ENCODE measurements around the gene ATR.

Gene ATR

DNA sequence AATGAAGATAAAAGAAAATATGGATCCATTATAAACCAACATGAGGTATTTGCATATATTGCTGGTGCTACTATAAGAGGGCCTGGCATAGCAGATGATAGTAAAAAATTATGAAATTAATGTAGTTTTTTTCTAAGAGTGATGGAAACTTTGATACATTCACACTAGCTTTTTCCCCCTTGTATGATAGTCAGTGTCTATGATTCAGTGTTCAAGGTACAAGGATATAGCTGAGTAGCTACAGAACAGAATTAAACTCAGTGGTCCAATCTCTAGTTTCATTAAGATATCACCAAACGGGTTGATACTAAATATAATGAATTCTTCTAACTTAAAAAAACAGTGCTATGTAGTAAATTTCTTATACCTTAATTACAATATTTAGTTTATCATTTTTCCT is 80.8 kb downstream of the ATR start:
- no peak overlapping the region for H3K27ac ChIP-seq
- intact Hi-C loops (cut with DNase I; ENCODE audit: low total_unique reads): no loop called here
- DNase-seq: no peak
- H3K4me1 ChIP-seq: peaks cover 0 to 22% (median 4%) of the 10 kb centered on the region in 4 donors
- TF ChIP-seq, protein P1, sequence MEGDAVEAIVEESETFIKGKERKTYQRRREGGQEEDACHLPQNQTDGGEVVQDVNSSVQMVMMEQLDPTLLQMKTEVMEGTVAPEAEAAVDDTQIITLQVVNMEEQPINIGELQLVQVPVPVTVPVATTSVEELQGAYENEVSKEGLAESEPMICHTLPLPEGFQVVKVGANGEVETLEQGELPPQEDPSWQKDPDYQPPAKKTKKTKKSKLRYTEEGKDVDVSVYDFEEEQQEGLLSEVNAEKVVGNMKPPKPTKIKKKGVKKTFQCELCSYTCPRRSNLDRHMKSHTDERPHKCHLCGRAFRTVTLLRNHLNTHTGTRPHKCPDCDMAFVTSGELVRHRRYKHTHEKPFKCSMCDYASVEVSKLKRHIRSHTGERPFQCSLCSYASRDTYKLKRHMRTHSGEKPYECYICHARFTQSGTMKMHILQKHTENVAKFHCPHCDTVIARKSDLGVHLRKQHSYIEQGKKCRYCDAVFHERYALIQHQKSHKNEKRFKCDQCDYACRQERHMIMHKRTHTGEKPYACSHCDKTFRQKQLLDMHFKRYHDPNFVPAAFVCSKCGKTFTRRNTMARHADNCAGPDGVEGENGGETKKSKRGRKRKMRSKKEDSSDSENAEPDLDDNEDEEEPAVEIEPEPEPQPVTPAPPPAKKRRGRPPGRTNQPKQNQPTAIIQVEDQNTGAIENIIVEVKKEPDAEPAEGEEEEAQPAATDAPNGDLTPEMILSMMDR (IDR thresholded peaks at IDR 0.05): no peak
- H3K4me3 ChIP-seq: no peak overlapping the region
- H3K27me3 ChIP-seq: no peaks in the 10 kb centered on the region
- no peaks in the 10 kb centered on the region for H3K9me3 ChIP-seq
- H3K36me3 ChIP-seq: peaks cover 34 to 55% (median 38%) of the 10 kb centered on the region in 3 donors

DNA sequence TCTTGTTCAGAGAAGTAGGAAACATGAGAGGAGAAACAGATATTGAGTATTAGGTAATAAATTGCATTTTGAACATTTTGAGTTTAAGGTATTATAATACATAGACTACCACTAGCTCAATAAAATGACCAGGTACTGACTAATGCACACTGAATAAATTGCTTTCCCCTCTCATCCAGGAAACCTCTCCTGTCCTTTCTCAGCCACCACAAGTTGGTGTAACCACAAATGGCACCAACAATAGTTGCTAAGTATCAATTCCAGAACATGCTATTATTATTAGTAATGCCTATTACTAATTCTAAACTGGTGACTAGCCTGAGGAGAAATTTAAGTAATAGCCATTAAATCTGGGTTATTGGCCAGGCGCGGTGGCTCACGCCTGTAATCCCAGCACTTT is 83.4 kb downstream of the ATR start:
- H3K9me3 ChIP-seq: no peaks in the 10 kb centered on the region
- TF ChIP-seq, protein P1 (IDR thresholded peaks at IDR 0.05): no peak
- no peaks in the 10 kb centered on the region for H3K27me3 ChIP-seq
- intact Hi-C loops (cut with DNase I; ENCODE audit: low total_unique reads): no loop called here
- H3K27ac ChIP-seq: no peak overlapping the region
- no peak overlapping the region for H3K4me3 ChIP-seq
- no peak for DNase-seq
- peaks cover 0 to 4% (median 0%) of the 10 kb centered on the region in 4 donors for H3K4me1 ChIP-seq
- H3K36me3 ChIP-seq: peaks cover 55 to 73% (median 56%) of the 10 kb centered on the region in 3 donors

DNA sequence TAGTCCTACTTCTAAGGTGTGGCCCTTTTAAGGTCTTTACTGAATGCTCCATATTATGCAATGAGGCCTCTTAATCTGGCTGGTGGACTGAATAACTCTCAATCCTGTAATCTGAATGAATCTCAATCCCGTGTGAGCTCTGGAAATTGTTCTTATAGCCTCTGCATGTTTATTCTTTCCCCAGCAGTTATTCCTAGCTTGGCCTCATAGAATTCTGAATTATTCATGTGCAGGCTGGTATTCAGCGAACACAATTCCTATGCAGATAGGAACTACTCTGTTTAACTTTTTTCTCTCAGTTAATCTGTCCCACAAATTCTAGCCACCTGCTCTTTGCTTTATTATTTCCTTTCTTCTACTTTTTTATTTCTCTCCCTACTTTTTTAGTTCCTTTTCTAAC is 86.3 kb downstream of the ATR start:
- Histone ChIP-seq H3K4me1 (no peaks in the 10 kb centered on the region), H3K27ac (no peak overlapping the region), H3K27me3 (no peaks in the 10 kb centered on the region), H3K36me3 (peaks cover 68 to 83% (median 69%) of the 10 kb centered on the region in 3 donors), H3K9me3 (no peaks in the 10 kb centered on the region), H3K4me3 (no peak overlapping the region)
- DNase-seq: no peak
- TF ChIP-seq, protein P1 (IDR thresholded peaks at IDR 0.05): no peak
- intact Hi-C loops (cut with DNase I; ENCODE audit: low total_unique reads): no loop called here

DNA sequence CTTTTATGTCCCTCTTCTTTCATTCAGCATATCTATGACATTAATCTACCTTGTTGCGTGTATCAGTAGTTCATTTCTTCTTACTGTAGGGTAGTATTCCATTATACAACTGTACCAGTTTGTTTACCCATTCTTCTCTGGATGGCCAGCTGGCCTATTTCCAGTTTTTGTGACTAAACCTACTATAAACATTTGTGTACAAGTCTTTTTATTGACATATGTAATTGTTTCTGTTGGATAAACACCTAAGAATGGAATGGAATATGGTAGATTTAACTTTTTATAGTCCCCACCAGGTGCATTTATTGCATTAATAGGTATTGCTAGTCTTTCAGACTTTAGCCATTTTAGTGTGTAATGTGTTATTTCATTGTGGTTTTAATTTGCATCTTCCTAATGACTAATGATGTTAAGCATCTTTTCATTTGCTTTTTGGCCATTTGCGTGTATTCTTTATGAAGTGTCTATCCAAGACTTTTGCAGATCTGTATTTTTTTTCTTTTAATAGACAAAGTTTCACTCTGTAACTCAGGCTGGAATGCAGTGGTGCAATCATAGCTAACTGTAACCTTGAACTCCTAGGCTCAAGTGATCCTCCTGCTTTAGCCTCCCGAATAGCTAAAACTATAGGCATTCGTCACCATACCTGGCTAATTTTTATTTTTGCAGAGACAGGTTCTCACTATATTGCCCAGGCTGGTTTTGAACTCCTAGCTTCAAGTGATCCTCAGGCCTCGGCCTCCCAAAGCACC is 88.8 kb downstream of the ATR start:
- Histone ChIP-seq H3K4me3 (no peak overlapping the region), H3K9me3 (no peaks in the 10 kb centered on the region), H3K36me3 (peaks cover 66 to 86% (median 78%) of the 10 kb centered on the region in 3 donors), H3K27ac (no peak overlapping the region), H3K27me3 (no peaks in the 10 kb centered on the region), H3K4me1 (no peaks in the 10 kb centered on the region)
- intact Hi-C loops (cut with DNase I; ENCODE audit: low total_unique reads): no loop called here
- DNase-seq: no peak
- TF ChIP-seq, protein P1 (IDR thresholded peaks at IDR 0.05): no peak

DNA sequence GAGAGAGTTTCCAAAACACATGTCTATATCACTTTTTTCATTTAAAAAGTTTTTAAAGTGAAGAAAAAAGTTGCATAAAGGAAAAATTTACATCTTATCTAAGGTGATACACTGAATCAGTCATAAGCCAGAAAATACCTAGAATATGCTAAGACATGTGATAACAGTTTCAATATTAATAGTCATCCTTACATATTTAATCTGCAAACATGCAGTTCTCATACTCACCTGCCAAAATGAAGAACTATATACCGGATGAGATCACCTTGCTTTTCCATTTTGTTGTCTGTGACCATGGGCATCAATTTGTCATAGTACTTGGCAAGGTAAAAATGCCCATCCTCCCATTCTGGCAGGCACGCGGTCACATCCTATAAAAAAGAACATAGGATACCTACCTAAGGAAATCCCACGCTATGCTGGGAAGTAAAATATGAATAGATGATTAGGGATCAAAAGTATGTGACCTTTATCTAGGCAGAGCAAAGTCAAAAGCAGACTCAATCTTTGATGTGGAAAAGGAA is 93.6 kb downstream of the ATR start:
- TF ChIP-seq, protein P1 (IDR thresholded peaks at IDR 0.05): no peak
- Histone ChIP-seq H3K4me1 (no peaks in the 10 kb centered on the region), H3K36me3 (peaks cover 84 to 94% (median 85%) of the 10 kb centered on the region in 3 donors), H3K27ac (no peak overlapping the region), H3K9me3 (peaks cover 0 to 14% (median 12%) of the 10 kb centered on the region in 3 donors), H3K27me3 (no peaks in the 10 kb centered on the region), H3K4me3 (no peak overlapping the region)
- intact Hi-C loops (cut with DNase I; ENCODE audit: low total_unique reads): no loop called here
- DNase-seq: no peak
